GM21447 (cell line): ENCODE results near the gene PRKD1.

Experiments used
- ATAC-seq: cut with Tn5 transposase; IDR thresholded peaks from one replicate; pipeline ENCODE4 v1.9.1; 2021; ENCODE audit not compliant: unreplicated experiment

The PRKD1 gene

GRCh38 chr14:29536886-29537511 is 390.6 kb downstream of the PRKD1 start:
- no peak for ATAC-seq

- ATAC-seq = no peak
These were observed 398.2 kb downstream of the PRKD1 start for GRCh38 chr14:29529418-29529817.

GRCh38 chr14:29528889-29529288 is 398.8 kb downstream of the PRKD1 start:
- ATAC-seq = no peak

- ATAC-seq = no peak
These were observed 400.4 kb downstream of the PRKD1 start for GRCh38 chr14:29527286-29527685.
